Loucy (cell line): Measurements from ENCODE around the gene BIRC3.
A peak's percentile ranks its signal among the peaks of the same experiment; 100 is the strongest.

Source experiments
- H2AFZ ChIP-seq: fragments of 200-600 bp; sonication (generic); 2 replicates; pipeline ENCODE4 v1.6.0; 2016; ENCODE audit warnings: antibody characterized with exemption, mild to moderate bottlenecking, low read length, moderate library complexity
- H3F3A ChIP-seq: fragments of 200-600 bp; 2 replicates; pipeline ENCODE4 v1.6.0; 2016; ENCODE audit warnings: antibody characterized with exemption, low read depth, mild to moderate bottlenecking
- H3K27me3 ChIP-seq: fragments of 200-600 bp; sonication (generic); 2 replicates; pipeline ENCODE4 v1.6.1; 2014; ENCODE audit warnings: low read length, mild to moderate bottlenecking; ENCODE audit not compliant: insufficient read depth, poor library complexity, severe bottlenecking
- H3K36me3 ChIP-seq: fragments of 200-600 bp; sonication (generic); 2 replicates; pipeline ENCODE4 v1.6.1; 2016; ENCODE audit warnings: low read length; ENCODE audit not compliant: insufficient read depth
- H3K4me1 ChIP-seq: fragments of 200-600 bp; sonication (generic); 2 replicates; pipeline ENCODE4 v1.5.1; 2014; ENCODE audit warnings: low read length, mild to moderate bottlenecking; ENCODE audit not compliant: insufficient read depth, poor library complexity, severe bottlenecking
- H3K4me2 ChIP-seq: fragments of 200-600 bp; sonication (generic); 2 replicates; pipeline ENCODE4 v1.6.0; 2014; ENCODE audit warnings: antibody characterized with exemption, low read length, low read depth, mild to moderate bottlenecking; ENCODE audit not compliant: poor library complexity, severe bottlenecking
- H3K4me3 ChIP-seq: fragments of 200-600 bp; sonication (generic); 2 replicates; pipeline ENCODE4 v1.5.1; 2014; ENCODE audit warnings: low read length, mild to moderate bottlenecking, mixed read lengths; ENCODE audit not compliant: poor library complexity, severe bottlenecking
- H3K79me2 ChIP-seq: fragments of 200-600 bp; sonication (generic); 2 replicates; pipeline ENCODE4 v1.6.1; 2014; ENCODE audit warnings: low read length; ENCODE audit not compliant: insufficient read depth
- H3K9ac ChIP-seq: fragments of 200-600 bp; sonication (generic); 2 replicates; pipeline ENCODE4 v1.6.0; 2014; ENCODE audit warnings: mild to moderate bottlenecking, low read depth, low read length, moderate library complexity; ENCODE audit not compliant: poor library complexity, severe bottlenecking
- H3K9me2 ChIP-seq: fragments of 200-600 bp; sonication (generic); replicated peaks from 2 replicates; pipeline ENCODE4 v1.6.1; 2016; ENCODE audit warnings: low read depth, low read length, mixed read lengths
- H3K9me3 ChIP-seq: fragments of 200-600 bp; sonication (generic); 2 replicates; pipeline ENCODE4 v1.6.1; 2014; ENCODE audit warnings: mild to moderate bottlenecking, antibody characterized with exemption, low read length, low read depth; ENCODE audit not compliant: insufficient read depth
- H4K20me1 ChIP-seq: fragments of 200-600 bp; sonication (generic); 2 replicates; pipeline ENCODE4 v1.6.0; 2014; ENCODE audit warnings: antibody characterized with exemption, low read length, mild to moderate bottlenecking; ENCODE audit not compliant: insufficient read depth, poor library complexity, severe bottlenecking
- CTCF ChIP-seq: fragments of 200-600 bp; sonication (generic); conservative IDR thresholded peaks from 2 replicates; pipeline ENCODE4 v1.5.1; 2014; ENCODE audit warnings: mild to moderate bottlenecking, antibody characterized with exemption, low read length
- EZH2phosphoT487 ChIP-seq: fragments of 200-600 bp; IDR thresholded peaks from 2 replicates; pipeline ENCODE4 v1.6.1; 2018; ENCODE audit warnings: antibody characterized with exemption, mild to moderate bottlenecking, moderate library complexity, borderline replicate concordance

The BIRC3 gene

GRCh38 chr11:102346748-102347461, 29.6 kb downstream of the BIRC3 start, which contains the start of gene BIRC2:
TSS of gene BIRC2 (plus strand) at chr11:102347214. CDS start at chr11:102349855, 2,641 bp downstream.
- no peaks in the 10 kb centered on the region for H3K9me3 ChIP-seq
- no peaks in the 10 kb centered on the region for H3K27me3 ChIP-seq
- peaks cover 16% of the 10 kb centered on the region for H4K20me1 ChIP-seq
- peak within 1 kb of the TSS; percentile 95 for H3K9ac ChIP-seq
- TF ChIP-seq EZH2phosphoT487 = no peak
- TF ChIP-seq CTCF = peak; percentile 58
- peak within 1 kb of the TSS; percentile 91 for H3K4me2 ChIP-seq
- H3K79me2 ChIP-seq = peaks cover 66% of the 10 kb centered on the region
- peak within 1 kb of the TSS; percentile 96 for H3K4me3 ChIP-seq
- H2AFZ ChIP-seq = peak within 1 kb of the TSS; percentile 84
- peaks cover 2% of the 10 kb centered on the region; the same call in 1 of the 2 replicates for H3F3A ChIP-seq
- peaks cover 36% of the 10 kb centered on the region for H3K4me1 ChIP-seq
- H3K36me3 ChIP-seq = no peaks in the 10 kb centered on the region
- H3K9me2 ChIP-seq = no peaks in the 10 kb centered on the region

- peak overlapping the region; percentile 96 for H3K4me3 ChIP-seq
- H3K9me3 ChIP-seq = no peaks in the 10 kb centered on the region
- TF ChIP-seq EZH2phosphoT487 (no peak), CTCF (no peak)
- peak overlapping the region; percentile 79 for H2AFZ ChIP-seq
- H3K36me3 ChIP-seq = no peaks in the 10 kb centered on the region
- H3K4me2 ChIP-seq = peak overlapping the region; percentile 75
- H3K27me3 ChIP-seq = no peaks in the 10 kb centered on the region
- H3K4me1 ChIP-seq = peaks cover 36% of the 10 kb centered on the region
- peak overlapping the region; percentile 95 for H3K9ac ChIP-seq
- peaks cover 67% of the 10 kb centered on the region for H3K79me2 ChIP-seq
- H3K9me2 ChIP-seq = no peaks in the 10 kb centered on the region
- peaks cover 16% of the 10 kb centered on the region for H4K20me1 ChIP-seq
- no peaks in the 10 kb centered on the region for H3F3A ChIP-seq
These were observed 30.4 kb downstream of the BIRC3 start for GRCh38 chr11:102347462-102348370.

- no peak overlapping the region for H3K4me2 ChIP-seq
These were observed 39.8 kb downstream of the BIRC3 start for GRCh38 chr11:102357116-102357515.

More at GRCh38 chr11:102357116-102357515, 39.8 kb downstream of the BIRC3 start:
- Histone ChIP-seq H3K36me3 (peaks cover 14% of the 10 kb centered on the region), H3K9me3 (peaks cover 16% of the 10 kb centered on the region), H3F3A (peaks cover 16% of the 10 kb centered on the region; the same call in 1 of the 2 replicates), H3K9me2 (no peaks in the 10 kb centered on the region), H3K4me3 (no peak overlapping the region), H3K9ac (no peak overlapping the region), H3K27me3 (no peaks in the 10 kb centered on the region), H4K20me1 (peaks cover 12% of the 10 kb centered on the region), H3K79me2 (peaks cover 39% of the 10 kb centered on the region), H3K4me1 (peaks cover 28% of the 10 kb centered on the region), H2AFZ (no peak overlapping the region)
- TF ChIP-seq EZH2phosphoT487 = no peak
- no peak for TF ChIP-seq CTCF
